H1 (cell line): ENCODE results near the gene FANCE. TPM values are rescaled to one million over a fixed set of nuclear protein-coding genes. Genes with fewer than 3 reads are reported as not detected.

Experiments
- CBX5 ChIP-seq: fragments of 300-800, 300-1000 bp; sonication (generic); IDR thresholded peaks from 2 replicates; pipeline ENCODE4 v1.7.1; 2016; ENCODE audit warnings: antibody characterized with exemption, low read length, low read depth
- EZH2 ChIP-seq: fragments of 200-600 bp; sonication (generic); IDR thresholded peaks from 2 replicates; pipeline ENCODE4 v1.7.1; 2012; ENCODE audit warnings: low read depth, mild to moderate bottlenecking, moderate library complexity, low read length, inconsistent platforms; ENCODE audit not compliant: severe bottlenecking
- POLR2AphosphoS5 ChIP-seq: IDR thresholded peaks from 2 replicates; pipeline ENCODE4 v1.6.1; 2011; ENCODE audit warnings: low read depth, low read length
- polyA plus RNA-seq, 7 experiments: library from polyadenylated mRNA; depleted of rRNA in 3 of 7; stranded (reverse) in 5 of 7; unstranded in 2 of 7; fragments of >200 nt in 5 of 7; fragments of 200-250 nt in 2 of 7; gene quantifications; 1 replicate in 5 of 7; 2 replicates in 1 of 7; 4 replicates in 1 of 7; pipeline versions ENCODE4 v1.2.1 to v1.2.3, GENCODE V29; 2011 to 2013; ENCODE audit warnings: missing spikeins in 2 of 7, mixed read lengths in 2 of 7
- total RNA-seq: library from RNA; stranded (reverse); fragmentation: NEBNext Ultra II Directional; extraction: Animal tissue kit (Norgen Biotek cat#: 25700); gene quantifications from 2 replicates; pipeline ENCODE4 v1.2.1, GENCODE V29; 2021

FANCE gene
- total and polyA plus RNA-seq, 2 of the 8 experiments (the other 6 are each of a cell fraction or from before 2014, with no cell fraction given): 16.1 to 17.0 TPM

DNA sequence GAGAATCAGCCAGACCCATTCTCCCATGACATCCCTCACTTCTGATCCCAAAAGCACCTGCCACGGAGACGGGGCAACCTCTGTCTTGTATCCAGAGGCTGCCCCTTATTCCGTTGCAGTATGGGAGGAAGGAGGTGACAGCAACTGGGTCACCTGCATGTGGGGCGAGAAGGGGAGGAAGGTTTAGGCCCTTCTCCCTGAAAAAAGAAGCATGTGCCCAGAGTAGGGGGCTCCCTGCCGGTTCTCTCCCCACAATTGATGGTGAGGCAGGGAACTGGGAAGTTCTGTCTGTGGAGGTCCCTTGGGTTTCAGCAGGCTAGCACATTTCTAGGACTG is 49.3 kb upstream of the FANCE start (continued):
- TF ChIP-seq CBX5: no peak
- TF ChIP-seq EZH2: no peak
- no peak for TF ChIP-seq POLR2AphosphoS5
